Measurements from ENCODE around the gene GOLPH3L. TPM values are rescaled to one million over a fixed set of nuclear protein-coding genes. Genes with fewer than 3 reads are reported as not detected.
"Not testable (repeated sequence)": the region's sequence is repeated elsewhere in the genome, so short reads cannot be mapped to it uniquely, and the experiment has no call there.

The GOLPH3L gene
- total RNA-seq, 1 donor from 2014 or later: 17.1 TPM

DNA sequence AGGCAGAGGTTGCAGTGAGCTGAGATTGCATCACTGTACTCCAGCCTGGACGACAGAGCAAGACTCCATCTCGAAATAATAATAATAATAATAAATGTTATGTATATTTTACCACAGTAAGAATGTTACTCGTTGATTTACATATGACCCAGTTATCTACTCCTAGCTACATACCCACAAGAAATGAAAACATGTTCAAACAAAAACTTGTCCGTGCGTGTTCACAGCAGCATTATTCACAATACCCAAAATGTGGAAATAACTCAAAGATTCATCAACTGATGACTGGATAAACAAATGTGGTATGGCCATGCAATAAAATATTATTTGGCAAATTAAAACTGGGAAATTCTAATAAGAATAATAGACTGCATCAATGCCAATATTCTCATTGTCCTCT is 35.8 kb downstream of the GOLPH3L start:
- H3K27ac Mint-ChIP-seq (ENCODE audit: unreplicated experiment): no peak overlapping the region
- H3K4me1 Mint-ChIP-seq (ENCODE audit: low read depth): no peaks in the 10 kb centered on the region
- no peak for DNase-seq (ENCODE audit: low spot score)
- no peak overlapping the region for H3K4me3 Mint-ChIP-seq (ENCODE audit: unreplicated experiment)
- peaks cover 26% of the 10 kb centered on the region for H3K36me3 Mint-ChIP-seq (ENCODE audit: low read depth)
- no peaks in the 10 kb centered on the region for H3K9me3 Mint-ChIP-seq (ENCODE audit: low read depth)
- H3K27me3 Mint-ChIP-seq (ENCODE audit: low read depth): no peaks in the 10 kb centered on the region
- TF ChIP-seq, protein P1, sequence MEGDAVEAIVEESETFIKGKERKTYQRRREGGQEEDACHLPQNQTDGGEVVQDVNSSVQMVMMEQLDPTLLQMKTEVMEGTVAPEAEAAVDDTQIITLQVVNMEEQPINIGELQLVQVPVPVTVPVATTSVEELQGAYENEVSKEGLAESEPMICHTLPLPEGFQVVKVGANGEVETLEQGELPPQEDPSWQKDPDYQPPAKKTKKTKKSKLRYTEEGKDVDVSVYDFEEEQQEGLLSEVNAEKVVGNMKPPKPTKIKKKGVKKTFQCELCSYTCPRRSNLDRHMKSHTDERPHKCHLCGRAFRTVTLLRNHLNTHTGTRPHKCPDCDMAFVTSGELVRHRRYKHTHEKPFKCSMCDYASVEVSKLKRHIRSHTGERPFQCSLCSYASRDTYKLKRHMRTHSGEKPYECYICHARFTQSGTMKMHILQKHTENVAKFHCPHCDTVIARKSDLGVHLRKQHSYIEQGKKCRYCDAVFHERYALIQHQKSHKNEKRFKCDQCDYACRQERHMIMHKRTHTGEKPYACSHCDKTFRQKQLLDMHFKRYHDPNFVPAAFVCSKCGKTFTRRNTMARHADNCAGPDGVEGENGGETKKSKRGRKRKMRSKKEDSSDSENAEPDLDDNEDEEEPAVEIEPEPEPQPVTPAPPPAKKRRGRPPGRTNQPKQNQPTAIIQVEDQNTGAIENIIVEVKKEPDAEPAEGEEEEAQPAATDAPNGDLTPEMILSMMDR (IDR thresholded peaks at IDR 0.05): no peak

DNA sequence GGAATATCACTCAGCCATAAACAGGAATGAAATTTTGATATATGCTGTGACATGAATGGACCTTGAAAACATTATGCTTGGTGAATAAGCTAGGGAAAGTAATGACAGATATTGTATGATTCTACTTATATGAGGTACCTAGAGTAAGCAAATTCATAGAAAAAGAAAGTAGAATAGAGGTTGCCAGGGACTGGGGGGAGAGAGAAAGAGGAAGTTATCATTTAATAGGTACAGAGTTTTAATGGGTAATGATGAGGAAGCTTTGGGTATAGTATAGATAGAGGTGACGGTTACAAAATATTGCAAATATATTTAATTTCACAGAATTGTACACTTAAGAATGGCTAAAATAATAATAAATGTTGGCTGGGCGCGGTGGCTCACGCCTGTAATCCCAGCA is 36.4 kb downstream of the GOLPH3L start:
- no peak overlapping the region for H3K27ac Mint-ChIP-seq (ENCODE audit: unreplicated experiment)
- peaks cover 26% of the 10 kb centered on the region for H3K36me3 Mint-ChIP-seq (ENCODE audit: low read depth)
- H3K4me3 Mint-ChIP-seq (ENCODE audit: unreplicated experiment): no peak overlapping the region
- DNase-seq (ENCODE audit: low spot score): no peak
- no peaks in the 10 kb centered on the region for H3K9me3 Mint-ChIP-seq (ENCODE audit: low read depth)
- TF ChIP-seq, protein P1 (IDR thresholded peaks at IDR 0.05): no peak
- no peaks in the 10 kb centered on the region for H3K27me3 Mint-ChIP-seq (ENCODE audit: low read depth)
- H3K4me1 Mint-ChIP-seq (ENCODE audit: low read depth): no peaks in the 10 kb centered on the region

DNA sequence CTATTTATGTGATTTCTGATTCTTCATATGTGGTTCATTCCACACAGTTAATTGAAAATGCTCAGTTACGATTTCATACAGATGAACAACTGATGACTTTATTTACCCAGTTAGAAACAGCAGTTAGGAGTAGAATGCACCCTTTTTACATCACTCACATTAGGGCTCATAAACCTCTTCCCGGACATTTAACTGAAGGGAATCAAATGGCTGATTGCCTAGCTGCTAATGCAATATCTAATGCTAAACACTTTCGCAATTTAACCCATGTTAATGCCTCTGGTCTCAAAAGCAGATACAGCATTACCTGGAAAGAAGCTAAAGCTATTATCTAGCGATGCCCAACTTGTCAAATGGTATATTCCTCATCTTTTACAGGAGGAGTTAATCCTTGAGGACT is 39.9 kb downstream of the GOLPH3L start:
- not testable (repeated sequence) for H3K27ac Mint-ChIP-seq (ENCODE audit: unreplicated experiment); H3K4me3 Mint-ChIP-seq (ENCODE audit: unreplicated experiment); H3K9me3 Mint-ChIP-seq (ENCODE audit: low read depth); H3K4me1 Mint-ChIP-seq (ENCODE audit: low read depth); DNase-seq (ENCODE audit: low spot score); H3K27me3 Mint-ChIP-seq (ENCODE audit: low read depth)
- H3K36me3 Mint-ChIP-seq (ENCODE audit: low read depth): peaks cover 20% of the 10 kb centered on the region

DNA sequence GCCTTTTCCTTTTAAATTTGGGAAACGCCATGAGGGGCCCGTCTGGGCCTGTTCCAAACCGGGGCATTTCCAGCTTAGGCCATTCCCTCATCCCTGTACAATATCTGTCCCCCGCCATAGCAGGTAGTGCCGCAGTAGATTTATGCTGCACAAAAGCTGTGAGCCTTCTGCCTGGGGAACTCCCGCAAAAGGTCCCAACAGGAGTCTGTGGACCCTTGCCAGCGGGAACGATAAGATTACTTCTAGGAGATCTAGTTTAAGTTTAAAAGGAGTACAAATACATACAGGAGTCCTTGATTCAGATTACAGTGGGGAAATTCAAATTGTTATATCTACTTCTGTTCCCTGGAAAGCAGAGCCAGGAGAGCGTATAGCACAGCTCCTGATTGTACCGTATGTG is 42.3 kb downstream of the GOLPH3L start:
- peak overlapping the region; percentile 57 for H3K27ac Mint-ChIP-seq (ENCODE audit: unreplicated experiment)
- H3K9me3 Mint-ChIP-seq (ENCODE audit: low read depth); H3K27me3 Mint-ChIP-seq (ENCODE audit: low read depth); H3K4me3 Mint-ChIP-seq (ENCODE audit: unreplicated experiment); DNase-seq (ENCODE audit: low spot score); H3K4me1 Mint-ChIP-seq (ENCODE audit: low read depth): not testable (repeated sequence)
- H3K36me3 Mint-ChIP-seq (ENCODE audit: low read depth): peaks cover 11% of the 10 kb centered on the region

DNA sequence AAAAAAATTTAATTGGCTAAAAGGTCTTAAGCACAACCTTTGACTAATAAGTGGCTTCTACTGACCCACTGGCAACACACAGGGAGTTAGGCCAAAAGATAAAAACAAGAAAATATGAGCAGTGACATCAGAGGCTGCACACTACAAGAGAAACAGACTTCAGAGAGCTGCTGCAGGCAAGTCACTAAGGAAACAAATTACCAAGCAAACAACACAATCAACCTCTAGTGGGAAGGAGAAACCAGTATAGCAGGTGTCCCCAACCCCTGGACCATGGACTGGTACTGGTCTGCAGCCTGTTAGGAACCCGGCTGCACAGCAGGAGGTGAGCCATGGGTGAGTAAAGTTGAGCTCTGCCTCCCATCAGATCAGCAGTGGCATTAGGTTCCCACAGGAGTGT is 46.8 kb downstream of the GOLPH3L start:
- H3K4me3 Mint-ChIP-seq (ENCODE audit: unreplicated experiment): no peak overlapping the region
- no peaks in the 10 kb centered on the region for H3K9me3 Mint-ChIP-seq (ENCODE audit: low read depth)
- DNase-seq (ENCODE audit: low spot score): no peak
- H3K36me3 Mint-ChIP-seq (ENCODE audit: low read depth): peaks cover 11% of the 10 kb centered on the region
- no peaks in the 10 kb centered on the region for H3K27me3 Mint-ChIP-seq (ENCODE audit: low read depth)
- H3K27ac Mint-ChIP-seq (ENCODE audit: unreplicated experiment): no peak overlapping the region
- TF ChIP-seq, protein P1 (IDR thresholded peaks at IDR 0.05): no peak
- no peaks in the 10 kb centered on the region for H3K4me1 Mint-ChIP-seq (ENCODE audit: low read depth)

DNA sequence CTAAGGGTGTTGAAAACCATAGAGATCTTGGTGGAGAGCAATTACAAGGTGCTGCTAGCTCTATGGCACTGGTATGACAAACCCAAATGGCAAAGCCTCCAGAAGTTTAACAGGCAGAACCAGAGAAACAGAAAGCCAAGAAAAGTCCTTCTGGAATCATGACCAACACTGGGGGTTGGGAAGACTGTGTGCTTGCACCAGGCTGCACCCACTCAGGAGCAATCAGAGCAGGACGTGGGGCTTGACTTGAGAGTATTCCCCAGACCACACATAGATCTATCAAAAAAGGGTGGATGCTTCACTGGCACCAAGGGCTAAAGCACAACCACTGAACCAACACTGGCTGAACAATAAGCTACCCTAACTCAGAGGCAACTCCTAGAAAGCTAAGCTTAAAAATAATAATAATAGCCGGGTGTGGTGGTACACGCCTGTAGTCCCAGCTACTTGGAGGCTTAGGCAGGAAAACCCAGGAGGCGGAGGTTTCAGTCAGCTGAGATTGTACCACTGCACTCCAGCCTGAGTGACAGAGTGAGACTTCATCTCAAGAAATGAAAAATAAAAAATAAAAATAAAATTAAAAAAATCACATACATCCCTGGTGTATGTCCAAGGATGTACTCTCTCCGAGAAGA is 47.4 kb downstream of the GOLPH3L start:
- no peak for DNase-seq (ENCODE audit: low spot score)
- H3K27ac Mint-ChIP-seq (ENCODE audit: unreplicated experiment): no peak overlapping the region
- H3K9me3 Mint-ChIP-seq (ENCODE audit: low read depth): no peaks in the 10 kb centered on the region
- H3K27me3 Mint-ChIP-seq (ENCODE audit: low read depth): no peaks in the 10 kb centered on the region
- TF ChIP-seq, protein P1 (IDR thresholded peaks at IDR 0.05): no peak
- no peaks in the 10 kb centered on the region for H3K4me1 Mint-ChIP-seq (ENCODE audit: low read depth)
- no peak overlapping the region for H3K4me3 Mint-ChIP-seq (ENCODE audit: unreplicated experiment)
- H3K36me3 Mint-ChIP-seq (ENCODE audit: low read depth): peaks cover 11% of the 10 kb centered on the region
